GM12873 (cell line): Measurements from ENCODE around the gene NAP1L4.

Source experiments
- TF ChIP-seq, protein P1 (sequence below): IDR thresholded peaks from 2 replicates; pipeline ENCODE4 v1.5.1; 2012; ENCODE audit warnings: low read depth, mild to moderate bottlenecking, moderate library complexity, low read length, control low read depth; ENCODE audit not compliant: insufficient read depth; ENCODE audit errors: missing control alignments

NAP1L4 gene

DNA sequence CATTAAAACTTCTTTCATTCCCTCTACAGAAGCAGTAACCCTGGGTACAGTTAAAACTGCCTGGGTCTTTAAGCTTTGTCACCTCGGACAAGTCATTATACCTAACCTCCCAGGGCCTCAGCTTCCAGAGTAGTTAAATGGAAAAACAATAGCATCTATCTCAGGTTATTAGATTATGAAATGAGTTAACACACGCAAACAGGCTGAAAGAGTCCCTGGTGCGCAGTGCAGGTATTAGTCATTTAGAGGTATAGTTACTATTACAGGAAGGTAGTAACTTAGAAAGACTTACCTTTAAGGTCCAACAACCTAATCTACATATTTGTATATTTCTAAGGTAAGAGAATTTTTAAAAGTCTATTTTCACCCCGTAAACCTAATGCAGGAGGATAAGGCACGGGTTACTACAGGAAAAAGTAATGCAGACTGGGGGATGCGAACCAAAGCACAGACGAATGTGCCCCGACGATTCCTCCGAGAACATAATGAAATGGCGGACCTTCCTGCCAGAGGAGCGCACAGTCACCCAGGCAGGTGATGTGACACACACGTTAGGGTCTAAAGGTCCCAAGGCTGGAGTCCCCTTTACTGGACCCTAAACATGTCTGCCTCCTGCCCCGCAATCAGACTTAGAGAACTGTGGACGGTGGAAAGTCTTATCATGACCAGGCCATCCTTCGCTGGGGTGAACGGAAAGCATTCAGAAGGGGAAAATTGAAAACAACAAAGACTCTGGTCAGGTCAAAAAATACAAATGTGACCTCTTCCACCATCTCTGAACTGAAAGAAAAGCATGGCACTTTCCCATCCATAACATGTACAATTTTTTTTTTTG is 1.3 kb downstream of the NAP1L4 start:
- TF ChIP-seq, protein P1, sequence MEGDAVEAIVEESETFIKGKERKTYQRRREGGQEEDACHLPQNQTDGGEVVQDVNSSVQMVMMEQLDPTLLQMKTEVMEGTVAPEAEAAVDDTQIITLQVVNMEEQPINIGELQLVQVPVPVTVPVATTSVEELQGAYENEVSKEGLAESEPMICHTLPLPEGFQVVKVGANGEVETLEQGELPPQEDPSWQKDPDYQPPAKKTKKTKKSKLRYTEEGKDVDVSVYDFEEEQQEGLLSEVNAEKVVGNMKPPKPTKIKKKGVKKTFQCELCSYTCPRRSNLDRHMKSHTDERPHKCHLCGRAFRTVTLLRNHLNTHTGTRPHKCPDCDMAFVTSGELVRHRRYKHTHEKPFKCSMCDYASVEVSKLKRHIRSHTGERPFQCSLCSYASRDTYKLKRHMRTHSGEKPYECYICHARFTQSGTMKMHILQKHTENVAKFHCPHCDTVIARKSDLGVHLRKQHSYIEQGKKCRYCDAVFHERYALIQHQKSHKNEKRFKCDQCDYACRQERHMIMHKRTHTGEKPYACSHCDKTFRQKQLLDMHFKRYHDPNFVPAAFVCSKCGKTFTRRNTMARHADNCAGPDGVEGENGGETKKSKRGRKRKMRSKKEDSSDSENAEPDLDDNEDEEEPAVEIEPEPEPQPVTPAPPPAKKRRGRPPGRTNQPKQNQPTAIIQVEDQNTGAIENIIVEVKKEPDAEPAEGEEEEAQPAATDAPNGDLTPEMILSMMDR, result no peak

DNA sequence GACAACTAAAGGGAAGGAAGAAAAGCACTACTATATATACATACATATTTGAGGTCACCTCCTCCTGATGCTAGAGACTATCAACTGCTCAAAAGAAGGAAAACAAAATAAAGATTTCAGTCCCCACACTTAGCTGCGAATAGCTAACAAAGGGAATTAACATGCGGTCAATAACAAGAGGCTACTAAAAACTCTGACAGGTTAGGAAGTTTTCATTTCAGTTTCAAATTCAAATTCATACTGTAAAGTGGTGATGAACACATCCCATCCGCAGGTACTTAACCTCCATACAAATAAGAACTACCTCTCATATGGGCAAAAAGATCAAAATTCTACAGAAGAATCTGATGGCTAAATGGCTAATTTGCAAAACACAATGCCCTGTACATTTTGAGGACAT is 2.6 kb downstream of the NAP1L4 start:
- TF ChIP-seq, protein P1, result no peak

DNA sequence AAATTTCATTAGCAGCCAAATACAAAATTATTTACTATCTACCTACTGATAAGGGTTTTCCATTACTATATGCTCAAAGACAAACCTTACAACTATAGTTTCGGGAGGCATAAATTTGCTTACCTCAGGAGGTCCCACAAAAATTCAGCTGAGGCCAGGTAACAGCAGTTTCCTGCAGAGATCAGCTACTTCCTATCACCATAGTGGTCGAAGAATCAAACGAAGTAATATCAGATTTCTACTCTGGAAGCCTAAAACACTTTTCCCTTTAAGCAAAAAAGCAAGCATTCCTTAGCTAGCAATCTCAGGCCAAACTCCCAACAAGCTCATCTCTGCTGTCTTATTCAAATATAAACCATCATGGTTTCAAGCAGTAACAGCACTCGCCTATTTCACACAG is 3.1 kb downstream of the NAP1L4 start:
- TF ChIP-seq, protein P1, result no peak

DNA sequence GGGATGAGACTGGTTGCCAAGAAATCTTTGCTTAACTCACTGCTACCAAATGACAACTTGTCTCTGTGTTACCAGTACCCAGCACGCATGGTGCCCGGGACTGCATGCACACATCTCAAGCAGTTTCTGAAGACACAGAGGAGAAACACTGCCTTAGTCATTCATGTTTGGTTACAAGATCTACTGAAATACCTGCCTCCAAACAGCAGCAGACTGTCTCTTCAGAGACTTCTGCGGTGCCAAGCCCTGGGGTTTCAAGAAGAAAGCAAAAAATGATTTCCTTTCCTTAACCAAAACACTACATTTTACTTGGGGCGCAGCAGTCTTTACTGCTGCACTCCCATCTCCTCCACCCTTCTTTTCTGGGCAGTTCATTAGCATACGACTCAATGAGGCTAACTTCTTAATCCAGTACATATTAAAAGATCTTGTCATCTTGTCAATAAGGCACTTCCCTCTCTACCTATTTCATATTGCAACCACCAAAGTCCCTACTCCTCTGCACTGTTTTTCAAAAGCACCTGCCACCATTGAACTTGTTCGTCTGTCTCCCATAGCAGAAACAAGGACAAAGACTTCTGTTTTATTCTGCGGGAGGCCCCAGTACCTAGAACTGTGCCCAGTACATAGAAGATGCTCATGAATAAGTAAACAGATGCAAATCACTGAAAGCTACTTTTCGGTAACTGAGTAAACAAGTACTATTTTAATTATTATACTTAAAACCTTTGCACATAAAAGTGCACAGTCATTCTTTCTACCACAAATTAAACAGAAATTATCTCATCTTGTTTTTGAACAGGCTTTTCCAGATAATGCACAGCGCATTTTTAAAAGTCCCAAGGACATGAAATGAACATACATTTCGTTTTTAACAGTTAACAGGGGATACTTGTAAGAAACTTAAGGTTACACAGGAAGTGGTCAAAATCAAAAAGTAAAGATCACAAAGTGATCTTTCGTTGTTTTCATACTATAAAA is 4.0 kb downstream of the NAP1L4 start:
- TF ChIP-seq, protein P1, result no peak

DNA sequence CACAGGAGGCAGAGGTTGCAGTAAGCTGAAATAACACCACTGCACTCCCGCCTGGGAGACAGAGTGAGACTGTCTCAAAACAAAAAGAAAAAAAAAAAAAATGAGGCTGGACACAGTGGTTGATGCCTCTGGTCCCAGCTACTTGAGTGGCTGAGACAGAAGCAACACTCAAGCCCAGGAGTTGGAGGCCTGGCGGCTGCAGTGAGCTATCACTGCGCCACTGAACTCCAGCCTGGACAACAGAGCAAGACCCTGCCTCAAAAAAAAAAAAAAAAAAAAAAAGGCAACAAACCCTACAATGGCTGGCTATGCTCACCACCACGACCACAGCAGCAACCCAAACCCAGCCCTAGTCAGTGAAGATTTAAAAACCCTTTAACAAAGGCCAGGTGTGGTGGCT is 8.2 kb downstream of the NAP1L4 start:
- TF ChIP-seq, protein P1, result no peak

DNA sequence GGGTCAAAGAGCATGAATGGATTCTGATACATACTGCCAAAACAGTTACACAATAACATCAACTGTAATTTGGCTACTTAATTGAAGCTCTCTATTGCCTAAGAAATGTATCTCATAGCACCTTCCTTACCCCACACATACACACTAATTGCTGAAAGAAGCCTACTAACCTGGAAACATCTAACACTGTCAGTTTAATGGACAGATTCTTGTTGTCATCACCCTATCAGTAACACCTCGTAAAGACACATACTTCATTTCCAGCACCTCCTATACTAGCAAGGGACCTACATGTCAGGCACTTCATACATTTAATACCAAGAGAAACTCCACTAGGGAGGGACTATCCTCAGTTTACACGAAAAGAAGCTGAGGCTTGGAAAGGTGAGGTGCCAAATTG is 9.9 kb downstream of the NAP1L4 start:
- TF ChIP-seq, protein P1, result no peak

DNA sequence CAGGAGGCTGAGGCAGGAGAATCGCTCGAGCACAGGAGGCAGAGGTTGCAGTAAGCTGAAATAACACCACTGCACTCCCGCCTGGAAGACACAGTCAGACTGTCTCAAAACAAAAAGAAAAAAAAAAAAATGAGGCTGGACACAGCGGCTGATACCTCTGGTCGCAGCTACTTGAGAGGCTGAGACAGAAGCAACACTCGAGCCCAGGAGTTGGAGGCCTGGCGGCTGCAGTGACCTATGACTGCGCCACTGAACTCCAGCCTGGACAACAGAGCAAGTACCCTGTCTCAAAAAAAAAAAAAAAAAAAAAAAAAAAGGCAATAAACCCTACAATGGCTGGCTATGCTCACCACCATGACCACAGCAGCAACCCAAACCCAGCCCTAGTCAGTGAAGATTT is 11.0 kb downstream of the NAP1L4 start:
- TF ChIP-seq, protein P1, result no peak
